NCI-H146 treated with DMSO at 0.1 percent for 48 hours (cell line): ENCODE results near the gene NAV1.

Experiments
- DNase-seq: peaks from one replicate; lab custom pipeline; 2025; ENCODE audit not compliant: unreplicated experiment; lab: John Stamatoyannopoulos, UW

Gene NAV1

GRCh38 chr1:201502511-201502857 is 36.4 kb upstream of the NAV1 start:
- no peak for DNase-seq

DNA sequence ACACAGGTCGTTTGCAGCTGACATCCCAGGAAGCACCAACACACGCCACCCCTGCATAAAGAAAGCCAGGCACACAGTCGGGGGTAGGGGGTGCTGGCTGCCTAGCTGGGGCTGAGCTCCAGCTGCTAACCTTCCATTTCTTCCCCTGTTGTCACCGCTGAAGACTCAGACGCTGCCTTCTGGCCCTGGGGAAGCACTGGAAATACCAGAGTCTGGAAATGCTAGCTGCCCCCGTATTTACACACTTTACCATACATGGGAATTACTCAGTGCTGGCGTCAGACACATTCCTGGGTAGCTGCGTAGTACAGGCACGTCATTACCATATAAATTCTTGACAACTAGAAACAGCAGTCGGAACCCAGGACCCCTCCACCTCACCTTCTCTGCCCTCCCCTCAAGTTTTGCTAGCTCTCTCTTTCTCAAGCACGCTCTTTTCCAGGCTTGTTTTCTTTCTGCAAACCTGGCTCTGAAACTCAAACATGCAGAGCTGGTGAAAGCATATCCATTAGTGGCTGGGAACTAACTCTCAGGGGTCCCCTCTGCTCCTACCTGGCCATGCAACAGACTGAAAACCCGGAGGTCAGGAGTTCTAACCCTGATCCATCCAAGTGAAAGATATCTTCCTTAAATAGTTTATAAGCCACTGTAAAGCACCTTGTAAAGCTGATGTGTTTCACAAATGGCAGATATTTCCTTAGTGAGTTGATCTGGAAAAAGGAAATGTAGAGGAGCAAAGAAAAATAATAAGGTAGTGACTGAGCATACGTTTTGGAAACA is 35.3 kb upstream of the NAV1 start:
- DNase-seq, result no peak

GRCh38 chr1:201504179-201504631 is 34.7 kb upstream of the NAV1 start:
- no peak for DNase-seq

DNA sequence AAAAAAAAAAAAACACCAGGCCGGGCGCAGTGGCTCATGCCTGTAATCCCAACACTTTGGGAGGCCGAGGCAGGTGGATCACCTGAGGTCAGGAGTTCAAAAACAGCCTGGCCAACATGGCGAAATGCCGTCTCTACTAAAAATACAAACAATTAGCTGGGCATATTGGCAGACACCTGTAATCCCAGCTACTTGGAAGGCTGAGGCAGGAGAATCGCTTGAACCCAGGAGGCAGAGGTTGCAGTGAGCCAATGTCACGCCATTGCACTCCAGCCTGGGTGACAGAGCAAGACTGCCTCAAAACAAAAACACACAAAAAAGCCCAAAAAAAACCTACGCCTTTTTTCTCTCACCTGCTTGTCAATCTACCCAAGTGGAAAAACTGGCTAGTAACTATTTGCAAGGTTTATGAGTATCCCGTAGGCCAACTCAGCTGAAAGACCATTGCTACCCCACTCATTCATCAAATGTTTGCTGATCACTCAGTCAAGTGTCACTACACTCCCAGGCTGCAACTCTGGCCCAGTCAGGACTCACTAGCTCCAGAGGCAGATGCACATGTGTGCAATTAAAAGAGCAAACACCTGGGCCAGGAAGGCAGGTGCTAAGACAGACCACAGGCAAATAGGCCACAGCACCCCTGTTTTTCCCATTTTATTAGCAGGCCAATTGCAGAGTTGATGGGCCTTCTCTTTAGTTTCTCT is 34.0 kb upstream of the NAV1 start:
- peak; percentile 56 for DNase-seq

DNA sequence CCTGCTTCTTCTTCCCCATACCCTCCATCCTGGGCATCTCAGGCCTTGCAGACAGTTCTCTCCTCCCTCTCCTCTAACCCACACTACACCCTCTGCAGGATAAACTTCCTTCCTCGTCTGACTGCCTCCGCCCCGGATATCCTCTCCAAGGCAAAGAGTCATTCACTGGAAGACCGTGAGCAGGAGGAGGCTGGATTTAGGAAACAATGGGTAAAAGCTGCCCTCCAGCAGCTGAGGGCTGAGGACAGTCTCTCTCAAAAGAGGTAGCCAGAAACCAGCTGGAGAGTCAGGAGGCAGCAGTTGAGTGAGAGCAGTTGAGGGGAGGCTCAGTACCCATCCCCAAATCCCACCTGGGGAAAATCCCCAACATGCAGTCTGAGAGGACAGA is 33.4 kb upstream of the NAV1 start:
- DNase-seq, result peak; percentile 56

DNA sequence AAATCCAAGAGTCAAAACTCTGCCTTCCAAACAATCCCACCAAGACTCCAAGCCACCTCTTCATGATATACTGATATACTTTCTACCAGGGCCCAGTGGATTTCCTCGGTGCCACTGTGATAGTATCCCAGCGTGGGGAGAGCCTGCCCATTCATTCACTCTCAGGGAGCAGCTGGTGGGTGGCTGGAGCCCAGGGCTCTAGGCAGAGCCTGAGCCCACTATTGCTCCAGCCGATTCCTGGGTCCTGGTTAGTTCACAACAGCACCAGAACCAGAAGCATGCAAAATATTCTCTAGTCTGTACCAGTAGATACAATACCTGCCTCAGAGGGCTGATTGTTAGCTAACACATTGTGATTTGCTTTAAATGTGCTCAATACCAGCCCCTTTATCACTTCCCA is 32.8 kb upstream of the NAV1 start:
- DNase-seq, result no peak

DNA sequence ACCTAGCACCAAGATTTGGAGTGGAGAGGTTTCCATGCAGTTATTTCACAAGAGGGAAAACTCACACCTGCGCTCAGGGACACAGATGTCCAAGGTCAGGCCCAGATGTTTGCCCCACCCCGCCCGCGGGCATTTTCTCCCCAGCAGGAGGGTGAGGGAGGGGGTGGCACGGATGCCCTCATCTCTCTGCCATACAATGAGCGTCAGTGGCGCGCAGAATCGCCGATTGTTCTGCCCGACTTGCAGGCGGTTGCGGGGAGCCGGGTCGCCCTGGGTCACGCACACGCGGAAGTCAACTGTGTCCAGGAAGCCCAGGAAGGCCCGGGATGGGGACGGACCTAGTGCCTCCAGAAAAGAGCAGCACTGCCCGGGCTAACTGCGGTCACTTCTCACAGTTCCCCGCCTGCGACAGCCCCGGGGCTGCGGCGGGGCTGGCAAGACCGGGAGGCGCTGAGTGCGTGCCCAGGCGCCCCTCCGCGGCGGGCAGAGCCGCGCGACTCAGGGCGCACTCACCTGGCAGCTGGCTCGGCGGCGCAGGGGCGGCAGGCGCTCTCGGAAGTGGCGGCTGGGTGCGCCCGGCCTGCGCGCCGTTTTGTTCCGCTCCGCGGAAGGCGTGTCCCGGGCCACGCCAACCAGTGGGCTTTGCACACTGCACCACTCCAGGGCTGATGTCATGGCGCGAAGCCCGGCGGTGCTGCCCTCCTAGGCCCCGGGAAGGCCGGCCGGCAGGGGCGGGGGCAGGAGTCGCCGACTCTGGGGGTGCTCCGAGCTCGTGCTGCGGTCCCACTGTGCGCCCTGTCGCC is 32.2 kb upstream of the NAV1 start, which contains the start of gene CSRP1:
CSRP1 (minus strand) TSS at position 567 of the 803 bp plus-strand sequence. CDS start 10,820 bp downstream, outside the sequence.
- DNase-seq, result peak; percentile 21

- no peak for DNase-seq
Observed at GRCh38 chr1:201507360-201507675, 31.6 kb upstream of the NAV1 start.

- DNase-seq, result no peak
Observed at GRCh38 chr1:201508809-201509208, 30.1 kb upstream of the NAV1 start.

GRCh38 chr1:201509601-201510374 is 29.1 kb upstream of the NAV1 start:
- no peak for DNase-seq

GRCh38 chr1:201510734-201511133 is 28.2 kb upstream of the NAV1 start:
- DNase-seq, result no peak

DNA sequence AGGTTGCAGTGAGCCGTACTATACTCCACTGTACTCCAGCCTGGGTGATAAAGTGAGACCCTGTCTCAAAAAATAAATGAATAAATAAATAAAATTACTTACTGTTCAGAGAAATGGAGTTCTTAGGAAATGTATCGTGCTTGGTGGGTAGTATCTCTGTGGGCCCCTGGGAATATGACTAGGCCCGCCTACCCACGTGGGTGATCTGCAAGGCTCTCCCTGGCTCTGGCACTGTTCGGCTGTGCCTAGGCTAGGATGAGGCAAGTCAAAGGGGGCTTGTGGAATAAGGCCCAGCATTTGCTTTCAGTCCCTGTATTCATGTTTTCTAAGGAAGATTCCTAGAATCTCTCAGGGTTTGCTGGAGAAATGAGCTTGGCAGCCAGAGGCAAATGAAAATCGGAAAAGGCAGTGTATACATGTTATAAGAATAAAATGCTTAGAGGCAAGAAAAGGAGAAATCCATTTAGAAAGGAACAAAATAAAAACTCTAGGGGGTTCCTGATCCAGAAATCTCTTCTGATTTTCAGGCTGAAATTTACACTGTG is 27.5 kb upstream of the NAV1 start:
- no peak for DNase-seq

DNA sequence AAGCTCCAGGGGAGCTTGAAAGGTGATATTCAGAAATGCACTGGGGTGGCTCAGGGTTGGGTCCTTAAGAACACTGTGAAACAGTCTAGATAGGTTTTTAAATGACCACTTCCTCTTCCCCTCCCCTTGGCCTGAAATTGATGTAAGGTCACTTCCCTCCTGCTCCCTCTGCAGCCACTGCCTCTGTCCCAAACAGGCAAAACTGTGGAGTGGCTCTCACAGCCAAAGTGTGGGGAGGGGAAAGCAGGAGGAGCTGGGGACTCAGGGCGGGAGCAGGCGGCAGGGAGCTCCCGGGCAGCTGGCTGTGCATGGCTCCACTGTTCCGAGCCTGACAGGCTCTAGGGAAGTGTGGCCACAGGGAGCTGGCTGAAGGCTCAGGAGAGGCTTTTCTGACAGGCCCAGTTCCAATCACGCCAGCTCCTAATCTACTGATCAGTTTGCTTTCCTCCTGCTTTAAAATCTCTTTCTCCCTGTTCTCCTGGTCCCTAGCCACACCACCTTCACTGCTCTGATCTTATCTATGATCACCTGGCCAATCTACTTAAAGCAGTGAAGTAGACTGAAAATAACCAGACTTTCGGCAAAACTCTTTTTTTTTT is 26.9 kb upstream of the NAV1 start:
- DNase-seq, result no peak

GRCh38 chr1:201513498-201514243 is 25.3 kb upstream of the NAV1 start:
- DNase-seq, result no peak

DNA sequence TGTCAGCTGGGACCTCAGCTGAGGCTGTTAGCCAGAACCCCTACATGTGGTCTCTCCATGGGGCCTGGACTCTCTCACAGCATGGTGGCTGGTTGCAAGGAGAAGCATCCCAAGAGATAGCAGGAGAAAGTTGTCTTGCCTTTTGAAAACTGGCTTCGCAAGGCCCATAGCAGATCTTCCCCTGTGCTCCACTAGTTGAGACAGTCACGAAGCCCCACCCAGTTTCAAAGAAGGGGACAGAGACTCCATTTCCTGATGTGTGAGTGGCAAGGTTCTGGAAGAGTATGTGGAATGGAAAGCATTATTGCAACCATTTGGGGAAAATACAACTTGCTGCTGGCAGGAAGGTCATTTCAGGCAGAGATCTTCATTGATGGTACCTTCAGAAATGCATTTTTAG is 24.5 kb upstream of the NAV1 start:
- DNase-seq, result no peak

GRCh38 chr1:201515062-201515750 is 23.7 kb upstream of the NAV1 start:
- DNase-seq, result no peak

DNA sequence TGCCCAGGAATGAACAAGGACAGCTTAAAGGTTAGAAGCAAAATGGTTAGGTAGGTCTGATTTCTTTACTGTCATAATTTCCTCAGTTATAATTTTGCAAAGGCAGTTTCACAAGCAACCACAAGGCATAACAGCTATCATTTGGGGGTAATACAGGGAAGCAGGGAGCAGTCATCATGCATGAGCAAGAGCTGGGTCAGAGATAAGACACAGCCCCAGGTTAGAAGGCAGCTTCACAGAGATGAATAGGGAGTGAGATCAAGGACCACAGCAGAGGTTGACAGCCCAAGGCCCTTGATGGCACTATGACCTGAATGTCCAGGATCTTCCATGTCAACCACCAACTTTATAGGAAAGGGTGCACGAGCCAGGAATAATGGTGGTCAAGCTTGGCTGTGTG is 23.0 kb upstream of the NAV1 start:
- no peak for DNase-seq

GRCh38 chr1:201516511-201517127 is 22.3 kb upstream of the NAV1 start:
- no peak for DNase-seq

DNA sequence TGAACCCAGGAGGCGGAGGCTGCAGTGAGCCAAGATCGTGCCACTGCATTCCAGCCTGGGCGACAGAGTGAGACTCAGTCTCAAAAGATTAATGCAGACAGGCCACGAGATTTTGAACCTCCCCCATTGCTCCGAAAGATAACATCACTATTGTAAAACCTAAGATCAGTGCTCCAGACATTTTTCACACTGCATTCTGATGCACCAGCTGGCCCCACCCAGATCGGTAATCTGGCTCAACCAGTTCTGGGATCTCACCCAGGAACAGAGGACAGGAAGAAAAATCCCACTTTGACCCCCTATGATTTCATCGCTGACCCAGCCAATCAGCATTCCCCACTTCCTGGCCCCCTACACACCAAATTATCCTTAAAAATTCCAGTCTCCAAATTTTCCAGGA is 21.3 kb upstream of the NAV1 start:
- DNase-seq, result no peak
